ENCODE measurements around the gene TMEM200A.

The TMEM200A gene

GRCh38 chr6:130412556-130413290 is 46.9 kb downstream of the TMEM200A start:
- peaks cover 6% of the 10 kb centered on the region for H3K4me1 ChIP-seq (ENCODE audit: insufficient read depth, poor library complexity, severe bottlenecking)
- no peak for ATAC-seq (ENCODE audit: low read depth)

GRCh38 chr6:130417951-130418350 is 52.1 kb downstream of the TMEM200A start:
- Histone ChIP-seq H3K4me3 (ENCODE audit: severe bottlenecking) (no peak overlapping the region), H3K9me3 (ENCODE audit: severe bottlenecking) (no peaks in the 10 kb centered on the region), H3K27ac (ENCODE audit: poor library complexity, severe bottlenecking) (no peak overlapping the region), H3K4me1 (ENCODE audit: insufficient read depth, poor library complexity, severe bottlenecking) (no peaks in the 10 kb centered on the region), H3K27me3 (ENCODE audit: insufficient read depth, poor library complexity, severe bottlenecking) (no peaks in the 10 kb centered on the region), H3K36me3 (ENCODE audit: low read depth) (no peaks in the 10 kb centered on the region)
- ATAC-seq (ENCODE audit: low read depth) (no peak; the same call in 2 of the 3 replicates), DNase-seq (ENCODE audit: low spot score) (no peak)
- no peak for TF ChIP-seq CTCF (IDR thresholded peaks at IDR 0.05; ENCODE audit: poor library complexity, severe bottlenecking)

More at GRCh38 chr6:130412556-130413290, 46.9 kb downstream of the TMEM200A start:
- Histone ChIP-seq H3K27ac (ENCODE audit: poor library complexity, severe bottlenecking) (no peak overlapping the region), H3K9me3 (ENCODE audit: severe bottlenecking) (no peaks in the 10 kb centered on the region), H3K27me3 (ENCODE audit: insufficient read depth, poor library complexity, severe bottlenecking) (no peaks in the 10 kb centered on the region), H3K36me3 (ENCODE audit: low read depth) (no peaks in the 10 kb centered on the region), H3K4me3 (ENCODE audit: severe bottlenecking) (no peak overlapping the region)
- no peak for DNase-seq (ENCODE audit: low spot score)
- no peak for TF ChIP-seq CTCF (IDR thresholded peaks at IDR 0.05; ENCODE audit: poor library complexity, severe bottlenecking)

GRCh38 chr6:130420911-130421310 is 55.1 kb downstream of the TMEM200A start:
- Histone ChIP-seq H3K27me3 (ENCODE audit: insufficient read depth, poor library complexity, severe bottlenecking) (no peaks in the 10 kb centered on the region), H3K4me3 (ENCODE audit: severe bottlenecking) (no peak overlapping the region), H3K4me1 (ENCODE audit: insufficient read depth, poor library complexity, severe bottlenecking) (no peaks in the 10 kb centered on the region), H3K9me3 (ENCODE audit: severe bottlenecking) (no peaks in the 10 kb centered on the region), H3K27ac (ENCODE audit: poor library complexity, severe bottlenecking) (no peak overlapping the region), H3K36me3 (ENCODE audit: low read depth) (no peaks in the 10 kb centered on the region)
- TF ChIP-seq CTCF (IDR thresholded peaks at IDR 0.05; ENCODE audit: poor library complexity, severe bottlenecking) = no peak
- no peak for DNase-seq (ENCODE audit: low spot score)
- no peak for ATAC-seq (ENCODE audit: low read depth)

- DNase-seq (ENCODE audit: low spot score) (no peak), ATAC-seq (ENCODE audit: low read depth) (no peak)
- Histone ChIP-seq H3K4me1 (ENCODE audit: insufficient read depth, poor library complexity, severe bottlenecking) (no peaks in the 10 kb centered on the region), H3K36me3 (ENCODE audit: low read depth) (no peaks in the 10 kb centered on the region), H3K9me3 (ENCODE audit: severe bottlenecking) (no peaks in the 10 kb centered on the region), H3K27ac (ENCODE audit: poor library complexity, severe bottlenecking) (no peak overlapping the region), H3K27me3 (ENCODE audit: insufficient read depth, poor library complexity, severe bottlenecking) (no peaks in the 10 kb centered on the region), H3K4me3 (ENCODE audit: severe bottlenecking) (no peak overlapping the region)
- TF ChIP-seq CTCF (IDR thresholded peaks at IDR 0.05; ENCODE audit: poor library complexity, severe bottlenecking) = no peak
Measured at GRCh38 chr6:130421585-130421984, 55.8 kb downstream of the TMEM200A start.

GRCh38 chr6:130423044-130423443 is 57.2 kb downstream of the TMEM200A start:
- ATAC-seq (ENCODE audit: low read depth) (no peak), DNase-seq (ENCODE audit: low spot score) (no peak)
- no peaks in the 10 kb centered on the region for H3K27me3 ChIP-seq (ENCODE audit: insufficient read depth, poor library complexity, severe bottlenecking)
- H3K36me3 ChIP-seq (ENCODE audit: low read depth) = no peaks in the 10 kb centered on the region
- H3K9me3 ChIP-seq (ENCODE audit: severe bottlenecking) = no peaks in the 10 kb centered on the region
- no peak overlapping the region for H3K27ac ChIP-seq (ENCODE audit: poor library complexity, severe bottlenecking)
- H3K4me1 ChIP-seq (ENCODE audit: insufficient read depth, poor library complexity, severe bottlenecking) = no peaks in the 10 kb centered on the region
- TF ChIP-seq CTCF (IDR thresholded peaks at IDR 0.05; ENCODE audit: poor library complexity, severe bottlenecking) = no peak
- H3K4me3 ChIP-seq (ENCODE audit: severe bottlenecking) = no peak overlapping the region
